Measurements from ENCODE around the gene EMSY.
A peak's percentile ranks its signal among the peaks of the same experiment; 100 is the strongest.

EMSY gene

DNA sequence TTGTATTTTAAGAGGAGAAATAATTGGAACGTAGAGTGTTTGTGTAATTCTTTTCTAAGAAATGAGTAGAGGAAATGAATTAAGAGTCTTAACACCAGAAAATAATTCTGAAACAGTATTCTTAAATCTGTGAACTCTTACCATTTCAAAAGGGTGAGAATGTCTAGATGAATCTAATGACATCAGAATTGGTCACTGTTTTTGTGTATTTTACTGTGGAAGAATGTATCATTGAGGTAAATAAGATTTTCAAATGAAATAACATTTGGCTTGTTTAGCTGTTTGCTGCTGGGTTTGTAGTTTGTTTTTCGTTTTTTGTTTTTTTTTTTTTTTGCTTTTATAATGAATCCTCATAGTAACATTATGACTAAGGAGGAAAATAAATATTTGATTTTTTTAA lies 97.6 kb downstream of the EMSY start:
- DNase-seq (ENCODE audit: low read depth in 2 of 2) = no peak
- no peak overlapping the region for H3K4me3 ChIP-seq (replicated peaks in 1 of 2; ENCODE audit: low read depth in 2 of 2, low read length in 2 of 2)
- TF ChIP-seq, protein P1, sequence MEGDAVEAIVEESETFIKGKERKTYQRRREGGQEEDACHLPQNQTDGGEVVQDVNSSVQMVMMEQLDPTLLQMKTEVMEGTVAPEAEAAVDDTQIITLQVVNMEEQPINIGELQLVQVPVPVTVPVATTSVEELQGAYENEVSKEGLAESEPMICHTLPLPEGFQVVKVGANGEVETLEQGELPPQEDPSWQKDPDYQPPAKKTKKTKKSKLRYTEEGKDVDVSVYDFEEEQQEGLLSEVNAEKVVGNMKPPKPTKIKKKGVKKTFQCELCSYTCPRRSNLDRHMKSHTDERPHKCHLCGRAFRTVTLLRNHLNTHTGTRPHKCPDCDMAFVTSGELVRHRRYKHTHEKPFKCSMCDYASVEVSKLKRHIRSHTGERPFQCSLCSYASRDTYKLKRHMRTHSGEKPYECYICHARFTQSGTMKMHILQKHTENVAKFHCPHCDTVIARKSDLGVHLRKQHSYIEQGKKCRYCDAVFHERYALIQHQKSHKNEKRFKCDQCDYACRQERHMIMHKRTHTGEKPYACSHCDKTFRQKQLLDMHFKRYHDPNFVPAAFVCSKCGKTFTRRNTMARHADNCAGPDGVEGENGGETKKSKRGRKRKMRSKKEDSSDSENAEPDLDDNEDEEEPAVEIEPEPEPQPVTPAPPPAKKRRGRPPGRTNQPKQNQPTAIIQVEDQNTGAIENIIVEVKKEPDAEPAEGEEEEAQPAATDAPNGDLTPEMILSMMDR (IDR thresholded peaks at IDR 0.05; ENCODE audit: low read depth, low read length) = no peak

DNA sequence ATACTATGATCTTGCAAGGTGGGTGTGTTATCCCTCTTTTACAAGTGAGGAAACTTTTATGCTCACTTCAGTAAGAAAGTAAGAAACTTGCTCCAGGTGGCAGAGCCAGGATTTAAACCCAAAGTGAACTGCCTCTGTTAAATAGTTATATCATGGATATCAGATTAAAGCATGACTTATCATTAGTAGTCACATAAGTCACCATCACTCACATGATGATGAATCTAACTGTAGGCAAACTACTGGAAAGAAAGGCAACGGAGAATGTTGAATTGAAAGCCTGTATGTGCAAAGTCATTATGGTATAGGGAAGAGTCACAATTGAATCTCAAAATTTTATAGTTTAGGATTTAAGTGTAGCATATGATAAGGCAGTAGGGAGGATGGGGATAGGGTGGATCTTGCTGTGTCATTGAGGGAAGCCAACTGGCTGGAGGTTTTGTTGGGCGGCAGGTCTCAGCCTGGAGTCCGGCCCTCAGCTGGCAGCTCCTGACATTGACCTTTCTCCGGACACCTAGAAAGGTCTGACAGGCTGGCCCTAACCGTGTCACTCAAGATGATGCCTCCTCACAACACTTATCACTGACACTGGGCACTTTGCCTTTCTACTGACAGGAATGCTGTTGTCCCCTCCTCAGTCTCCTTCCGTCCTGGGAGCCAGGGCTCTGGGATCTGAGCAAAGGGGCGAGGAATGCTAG lies 98.3 kb downstream of the EMSY start:
- TF ChIP-seq, protein P1 (IDR thresholded peaks at IDR 0.05; ENCODE audit: low read depth, low read length) = no peak
- DNase-seq (ENCODE audit: low read depth in 2 of 2) = peak in 1 of 2 donors; percentile 49
- H3K4me3 ChIP-seq (replicated peaks in 1 of 2; ENCODE audit: low read depth in 2 of 2, low read length in 2 of 2) = no peak overlapping the region

DNA sequence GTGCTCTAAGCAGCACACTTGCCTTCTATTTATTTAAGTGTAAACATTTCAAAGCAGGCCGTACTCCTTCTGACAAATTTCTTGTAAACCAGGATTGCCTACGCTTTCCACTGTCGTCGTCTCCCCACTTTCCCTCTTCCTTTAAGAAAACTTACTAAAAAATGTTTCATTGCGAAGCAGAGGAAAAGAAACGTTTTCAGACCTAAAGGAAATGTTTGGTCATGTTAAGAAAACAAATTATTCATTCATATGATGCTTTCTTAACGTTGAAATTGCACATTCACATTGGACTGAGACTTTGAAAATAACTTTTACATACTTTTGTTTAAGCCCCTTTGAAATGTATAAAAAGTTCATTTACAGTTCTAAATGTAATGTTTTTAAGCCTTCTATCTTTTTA lies 106.0 kb downstream of the EMSY start:
- TF ChIP-seq, protein P1 (IDR thresholded peaks at IDR 0.05; ENCODE audit: low read depth, low read length) = no peak
- DNase-seq (ENCODE audit: low read depth in 2 of 2) = peak in 1 of 2 donors; percentile 50
- no peak overlapping the region for H3K4me3 ChIP-seq (replicated peaks in 1 of 2; ENCODE audit: low read depth in 2 of 2, low read length in 2 of 2)

DNA sequence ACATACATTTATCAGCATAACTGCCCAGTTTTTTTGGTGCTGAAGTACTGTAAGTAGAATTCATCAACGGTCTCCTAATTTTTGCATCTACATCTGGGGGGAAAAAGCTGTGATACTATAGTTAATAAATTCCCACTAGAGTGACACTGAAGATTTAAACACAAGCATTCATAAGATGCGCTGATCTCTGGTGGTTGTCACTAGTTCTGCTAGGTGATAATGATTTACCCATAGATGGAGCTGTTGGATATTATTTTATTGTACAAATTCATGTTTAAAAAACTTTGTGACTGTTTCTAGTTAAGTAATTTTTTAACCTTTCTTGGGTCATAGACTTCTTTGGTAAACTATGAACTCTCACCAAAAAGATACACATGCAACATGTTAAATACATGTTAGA lies 106.6 kb downstream of the EMSY start:
- TF ChIP-seq, protein P1 (IDR thresholded peaks at IDR 0.05; ENCODE audit: low read depth, low read length) = peak; percentile 11
- H3K4me3 ChIP-seq (replicated peaks in 1 of 2; ENCODE audit: low read depth in 2 of 2, low read length in 2 of 2) = no peak overlapping the region
- peak; percentile 43 for DNase-seq (ENCODE audit: low read depth in 2 of 2)

DNA sequence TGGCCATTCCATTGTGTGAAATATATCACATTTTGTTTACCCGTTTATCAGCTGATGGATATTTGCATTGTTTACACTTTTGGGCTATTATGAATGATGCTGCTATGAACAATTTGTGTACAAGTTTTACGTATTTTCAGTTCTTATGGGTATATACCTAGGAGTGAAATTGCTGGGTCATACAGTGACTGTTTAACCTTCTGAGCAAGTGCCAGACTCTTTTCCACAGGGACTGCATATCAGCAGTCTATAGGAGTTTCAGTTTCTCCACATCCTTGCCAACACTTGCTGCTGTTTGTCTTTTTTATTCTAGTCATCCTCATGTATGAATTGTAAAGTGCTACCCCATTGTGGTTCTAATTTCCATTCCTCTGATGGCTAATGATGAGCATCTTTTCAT lies 108.2 kb downstream of the EMSY start:
- TF ChIP-seq, protein P1 (IDR thresholded peaks at IDR 0.05; ENCODE audit: low read depth, low read length) = no peak
- DNase-seq (ENCODE audit: low read depth in 2 of 2) = no peak
- H3K4me3 ChIP-seq (replicated peaks in 1 of 2; ENCODE audit: low read depth in 2 of 2, low read length in 2 of 2) = no peak overlapping the region

DNA sequence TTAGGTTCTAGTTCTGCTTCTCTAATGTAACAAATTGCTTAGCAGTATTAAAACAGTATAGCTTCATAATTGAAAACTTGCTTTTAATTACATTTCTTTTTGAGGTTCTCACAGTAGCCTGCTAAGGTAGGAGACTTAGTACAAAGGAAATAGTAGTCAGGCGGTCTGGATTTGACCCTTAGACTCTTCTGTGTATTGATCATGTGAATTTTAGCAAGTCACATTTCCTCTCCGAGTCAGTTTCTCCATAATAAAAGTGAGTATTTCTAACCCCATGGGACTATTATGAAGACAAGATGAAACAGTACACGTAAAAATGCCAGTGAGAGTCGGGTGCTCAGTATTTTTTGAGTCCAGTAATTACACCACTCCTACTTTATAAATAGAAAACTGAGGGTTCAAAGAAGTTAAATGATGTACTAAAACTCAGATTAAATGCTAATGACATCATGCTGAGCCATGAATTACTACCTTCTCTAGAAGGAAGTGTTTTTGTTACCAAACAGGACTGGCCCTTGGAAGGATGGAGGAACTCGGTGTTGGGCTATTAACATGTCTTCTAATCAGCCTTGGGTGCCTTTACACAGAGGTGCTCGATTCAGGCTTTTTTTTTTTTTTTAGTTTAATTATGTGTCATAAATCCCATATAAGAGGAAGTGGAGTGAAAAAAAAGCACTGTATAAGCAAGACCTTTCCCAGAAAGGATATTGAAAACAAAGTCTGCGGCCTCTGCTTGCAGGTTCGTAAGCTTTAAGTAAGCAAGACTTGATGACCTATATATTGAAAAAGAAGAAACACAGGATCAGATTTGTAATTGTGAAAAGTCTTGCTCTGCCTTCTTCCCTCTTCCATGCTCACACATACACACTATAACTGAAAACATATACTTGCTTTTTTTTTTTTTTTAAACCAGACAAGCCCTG lies 109.0 kb downstream of the EMSY start:
- DNase-seq (ENCODE audit: low read depth in 2 of 2) = peak in 1 of 2 donors; percentile 16
- no peak overlapping the region for H3K4me3 ChIP-seq (replicated peaks in 1 of 2; ENCODE audit: low read depth in 2 of 2, low read length in 2 of 2)
- TF ChIP-seq, protein P1 (IDR thresholded peaks at IDR 0.05; ENCODE audit: low read depth, low read length) = no peak
